Activated CD8-positive, alpha-beta memory T cell treated with anti-CD3 and anti-CD28 coated beads for 4 hours (primary cell): ENCODE data around the gene HSPG2.

Experiments used
- DNase-seq, 2 donors: peaks; one replicate each; pipeline ENCODE4 v3.0.0-alpha.2; 2020; ENCODE audit warnings: low read depth in 2 of 2

The HSPG2 gene

GRCh38 chr1:21863981-21864380, 73.1 kb downstream of the HSPG2 start:
- DNase-seq = no peak

DNA sequence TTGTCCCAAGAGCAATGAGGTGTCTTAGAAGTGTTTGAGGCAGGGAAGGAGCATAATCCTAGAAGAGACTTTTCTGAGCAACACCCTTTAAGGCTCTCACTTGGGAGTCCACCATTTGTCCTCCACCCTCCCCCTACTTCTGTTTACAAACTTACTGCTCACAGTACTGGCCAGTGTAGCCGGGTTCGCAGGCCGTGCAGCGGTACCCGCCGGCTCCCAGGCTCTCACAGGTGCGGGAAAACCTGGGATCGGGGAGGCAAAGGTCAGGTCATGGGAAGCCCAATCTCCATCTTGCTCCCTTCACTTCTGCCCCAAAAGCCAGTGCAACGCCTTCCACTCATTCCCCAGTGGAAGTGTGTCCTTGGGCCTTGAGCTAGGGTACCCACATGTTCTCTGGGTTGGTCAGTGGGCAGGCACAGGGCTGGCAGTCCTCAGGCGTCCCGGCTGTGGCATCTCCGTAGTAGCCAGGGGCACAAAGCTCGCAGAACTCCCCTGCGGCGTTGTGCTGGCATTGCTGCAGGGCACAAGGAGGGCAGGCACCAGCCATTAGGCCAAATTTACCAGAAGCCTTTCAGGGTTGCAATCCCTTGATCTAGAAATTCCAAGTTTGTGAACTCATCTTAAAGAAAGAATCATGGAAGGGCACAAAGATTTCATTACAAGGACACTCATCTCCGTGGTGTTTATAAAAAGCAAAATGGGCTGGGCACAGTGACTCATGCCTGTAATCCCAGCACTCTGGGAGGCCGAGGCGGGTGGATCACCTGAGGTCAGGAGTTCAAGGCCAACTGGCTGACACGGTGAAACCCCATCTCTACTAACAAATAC, 75.3 kb downstream of the HSPG2 start:
- no peak for DNase-seq

DNA sequence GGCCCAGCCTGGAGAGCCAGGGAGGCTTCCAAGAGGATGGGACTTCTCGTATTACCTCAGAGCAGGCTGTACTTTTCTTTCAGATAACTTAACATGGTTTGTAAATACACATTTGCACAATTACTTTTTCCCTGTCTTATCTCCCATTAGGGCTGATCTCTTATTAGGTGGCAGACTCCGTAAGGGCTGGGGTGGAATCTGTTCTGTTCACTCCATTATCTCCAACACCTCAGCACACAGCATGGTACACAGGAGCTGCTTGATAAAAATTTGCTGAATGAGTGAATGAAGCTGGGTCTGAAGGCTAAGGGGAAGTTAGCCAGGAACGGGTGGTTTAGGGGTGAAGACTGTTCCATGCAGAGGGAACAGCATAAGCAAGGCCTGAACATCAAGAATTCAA, 76.1 kb downstream of the HSPG2 start:
- DNase-seq = no peak

DNA sequence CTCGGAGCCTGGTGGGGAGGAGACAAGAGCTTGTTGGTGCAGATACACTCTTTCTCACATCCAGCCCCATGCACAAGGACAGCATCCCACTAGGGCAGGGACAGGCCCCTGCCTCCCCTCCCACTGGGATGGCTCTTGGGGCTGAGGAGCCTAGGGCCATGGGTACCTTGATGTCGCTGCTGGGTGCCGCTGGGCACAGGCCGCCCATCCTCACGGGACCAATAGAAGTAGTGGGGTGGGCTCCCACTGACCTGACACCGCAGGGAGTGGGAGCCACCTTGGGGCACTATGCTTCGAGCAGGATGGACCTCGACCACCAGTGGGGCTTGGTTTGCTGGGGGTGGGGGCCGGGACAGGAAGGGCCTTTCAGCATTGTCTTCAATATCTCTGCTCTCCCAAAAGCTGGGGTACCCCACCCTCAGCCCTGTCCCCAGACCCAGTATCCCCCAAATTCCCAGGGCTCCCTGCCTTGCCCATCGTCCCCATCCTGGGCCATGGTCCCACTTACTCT, 77.4 kb downstream of the HSPG2 start:
- no peak for DNase-seq

GRCh38 chr1:21857840-21858670, 79.1 kb downstream of the HSPG2 start:
- DNase-seq = no peak

DNA sequence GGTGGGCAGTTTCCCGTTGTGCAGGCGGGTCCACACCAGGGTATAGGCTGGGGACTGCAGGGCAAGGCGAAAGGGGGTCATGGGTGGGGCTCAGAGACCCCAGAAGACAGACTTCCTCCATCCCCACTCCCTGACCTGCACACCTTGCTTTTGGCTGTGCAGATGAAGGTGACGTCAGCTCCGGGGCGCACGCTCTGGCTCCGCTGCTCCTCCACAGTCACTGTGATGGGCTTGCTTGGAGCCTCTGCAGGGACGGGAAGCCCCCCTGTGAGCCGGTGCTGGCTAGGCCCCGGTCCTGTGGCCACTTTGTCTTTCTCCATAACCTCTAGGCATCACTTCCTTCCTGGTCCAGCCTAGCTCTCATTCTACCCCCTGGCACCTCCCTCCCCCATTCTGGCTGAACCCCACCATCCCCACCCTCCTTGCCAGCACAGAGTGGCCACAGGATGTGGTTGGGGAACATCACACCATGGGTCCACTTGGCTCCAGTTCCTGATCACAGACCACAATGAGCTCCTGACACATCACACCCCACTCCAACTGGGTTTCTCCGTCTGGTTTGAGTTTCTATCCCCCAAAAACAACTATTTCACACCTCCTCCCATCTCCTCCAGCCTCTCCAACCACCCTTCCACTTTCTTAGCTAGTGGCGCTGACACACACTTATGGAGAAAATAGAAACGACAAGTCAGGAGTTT, 79.8 kb downstream of the HSPG2 start:
- DNase-seq = no peak

DNA sequence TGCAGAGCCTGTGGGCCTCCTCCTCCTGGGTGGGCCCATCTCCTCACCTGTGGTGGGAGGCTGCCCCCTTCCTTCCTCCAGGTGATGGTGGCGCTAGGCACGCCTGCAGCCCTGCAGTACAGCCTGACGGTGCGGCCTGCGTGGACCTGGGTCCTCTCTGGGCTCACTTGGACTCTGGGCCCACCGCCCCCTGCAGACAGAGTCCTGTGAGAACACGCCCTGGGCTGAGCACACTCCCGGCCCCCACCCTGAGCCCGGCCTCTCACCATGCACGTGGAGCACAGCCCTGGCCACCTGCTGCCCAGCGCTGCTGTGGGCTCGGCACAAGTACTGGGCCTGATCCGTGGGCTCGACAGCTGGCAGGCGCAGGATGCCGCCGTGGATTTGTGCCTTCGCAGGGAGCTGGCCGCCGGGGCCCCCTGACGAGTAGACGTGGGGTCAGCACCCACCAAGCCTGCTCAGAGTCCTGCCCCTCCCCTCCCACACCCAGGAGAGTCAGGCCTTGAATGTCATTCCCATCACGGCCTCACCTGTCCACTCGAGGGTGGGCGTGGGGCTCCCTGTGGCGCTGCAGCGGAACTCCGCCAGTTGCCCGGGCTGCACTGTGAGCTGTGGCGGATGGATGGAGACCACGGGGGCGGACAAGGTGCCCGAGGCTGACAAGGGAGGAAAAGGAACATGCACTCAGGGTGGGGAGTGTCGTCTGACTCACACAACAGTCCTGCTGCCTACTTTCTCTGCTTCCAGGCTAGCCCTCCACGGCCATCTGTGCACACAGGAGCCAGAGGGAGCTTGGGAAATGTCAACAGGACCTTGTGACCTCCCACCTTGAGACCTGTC, 81.6 kb downstream of the HSPG2 start:
- no peak for DNase-seq

- no peak for DNase-seq
Observed at GRCh38 chr1:21854751-21855131, 82.4 kb downstream of the HSPG2 start.

- DNase-seq = no peak
Observed at GRCh38 chr1:21854090-21854750, 82.9 kb downstream of the HSPG2 start.

DNA sequence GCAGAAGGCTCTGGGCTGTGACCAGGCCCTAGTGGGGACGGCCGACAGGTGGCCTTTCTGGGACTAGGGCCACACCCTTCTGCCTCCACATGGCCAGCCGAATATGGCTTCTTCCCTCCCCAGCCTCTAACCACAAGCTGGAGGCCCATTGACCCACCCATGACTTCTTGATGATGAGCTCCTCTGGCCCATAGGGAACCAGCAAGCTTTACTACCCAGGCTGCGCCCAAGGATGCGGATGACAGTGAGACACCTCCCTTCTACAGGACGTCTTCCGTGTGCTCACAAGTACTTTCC, 84.0 kb downstream of the HSPG2 start:
- no peak for DNase-seq

DNA sequence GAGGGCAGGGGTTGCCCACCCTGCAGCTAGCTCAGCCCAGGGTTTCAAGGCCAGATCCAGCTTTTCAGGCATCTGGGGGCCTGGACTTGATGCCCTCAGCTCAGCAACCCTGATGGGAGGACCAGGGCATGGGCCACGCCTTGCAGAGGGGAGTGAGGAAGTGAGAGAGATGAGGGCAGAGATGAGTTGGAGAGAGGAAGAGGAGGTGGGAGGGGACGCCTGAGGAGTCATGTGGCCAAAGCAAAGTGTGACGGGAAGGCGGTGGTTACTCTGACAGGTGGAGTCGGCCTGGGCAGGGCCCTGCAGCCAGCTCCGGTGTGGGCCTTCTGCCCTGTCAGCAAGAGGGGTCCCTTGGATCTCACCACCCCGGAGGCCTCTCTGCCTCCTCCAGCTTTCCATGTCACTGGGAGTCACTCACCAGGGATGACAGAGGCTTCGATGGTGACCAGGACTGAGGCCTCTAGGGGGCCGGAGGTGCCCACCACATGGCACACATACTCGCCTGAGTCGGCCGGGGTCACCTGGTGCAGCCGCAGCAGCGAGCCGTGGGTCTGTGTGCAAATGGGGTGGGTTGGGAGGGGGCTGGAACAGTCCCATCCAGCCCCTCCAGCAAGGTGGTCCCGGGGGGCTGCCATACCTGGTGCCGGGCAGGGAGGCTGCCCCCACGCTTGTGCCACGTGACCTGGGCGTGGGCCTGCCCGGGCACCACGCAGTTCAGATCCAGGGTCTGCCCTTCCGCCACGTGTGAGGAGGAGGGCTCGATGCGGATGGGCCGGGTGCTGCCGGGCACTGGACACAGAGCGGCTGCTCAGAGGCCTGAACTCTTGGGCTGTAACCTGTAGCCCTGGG, 84.6 kb downstream of the HSPG2 start:
- DNase-seq = no peak

GRCh38 chr1:21851430-21852250, 85.5 kb downstream of the HSPG2 start:
- no peak for DNase-seq

- DNase-seq = no peak
Observed at GRCh38 chr1:21849909-21850576, 87.1 kb downstream of the HSPG2 start.

GRCh38 chr1:21848524-21849174, 88.5 kb downstream of the HSPG2 start:
- DNase-seq = no peak

GRCh38 chr1:21847223-21848205, 89.6 kb downstream of the HSPG2 start:
- no peak for DNase-seq

GRCh38 chr1:21845646-21846641, 91.2 kb downstream of the HSPG2 start:
- no peak for DNase-seq
